ENCODE results near the gene SLC43A1.

DNA sequence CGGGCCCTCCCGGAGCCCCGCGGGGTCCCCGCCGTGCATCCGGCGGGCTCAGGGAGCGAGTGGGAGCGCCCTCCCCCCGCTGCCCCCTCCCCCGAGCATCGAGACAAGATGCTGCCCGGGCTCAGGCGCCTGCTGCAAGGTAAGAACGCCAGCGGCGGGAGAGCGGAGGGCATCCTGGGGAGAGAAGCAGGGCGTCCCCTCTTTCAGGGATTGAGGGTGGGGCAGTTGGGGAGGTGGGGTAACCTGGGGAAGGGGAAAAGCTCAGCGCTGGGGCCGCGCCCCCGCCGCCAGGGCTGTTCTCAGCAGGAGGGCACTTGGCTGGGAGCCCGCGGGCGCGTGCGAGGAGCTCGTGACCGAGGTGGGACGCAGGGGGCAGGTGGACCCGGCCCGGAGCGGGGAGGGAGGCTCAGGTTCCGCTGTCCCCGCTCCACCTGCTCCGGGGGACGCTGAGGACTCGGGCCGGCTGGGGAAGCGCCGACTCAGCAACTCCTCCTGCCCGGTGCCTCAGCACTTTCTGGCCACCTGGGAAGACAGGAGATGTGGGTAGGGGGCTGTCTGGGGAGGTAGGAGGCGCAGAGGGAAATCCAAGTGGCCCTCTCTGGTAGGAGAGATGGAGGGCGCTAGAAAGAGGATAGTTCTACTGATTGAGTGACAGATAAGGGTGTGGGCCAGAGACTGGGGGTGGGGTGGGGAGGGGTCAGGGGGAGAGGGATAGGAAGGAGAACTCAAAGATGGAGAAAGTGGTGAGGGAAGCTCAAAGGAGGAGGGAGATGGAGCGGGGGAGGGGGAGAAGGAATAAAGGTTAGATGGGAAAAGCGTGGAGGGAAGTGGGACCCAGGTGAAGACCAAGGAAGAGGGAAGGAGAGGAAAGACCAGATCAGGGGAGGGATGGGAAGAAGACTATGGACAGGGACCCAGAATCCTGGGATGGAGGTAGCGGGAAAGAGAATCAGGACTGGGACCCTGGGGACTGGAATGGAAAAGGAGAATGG, 54.4 kb downstream of the SLC43A1 start:
- TF ChIP-seq, protein P1, sequence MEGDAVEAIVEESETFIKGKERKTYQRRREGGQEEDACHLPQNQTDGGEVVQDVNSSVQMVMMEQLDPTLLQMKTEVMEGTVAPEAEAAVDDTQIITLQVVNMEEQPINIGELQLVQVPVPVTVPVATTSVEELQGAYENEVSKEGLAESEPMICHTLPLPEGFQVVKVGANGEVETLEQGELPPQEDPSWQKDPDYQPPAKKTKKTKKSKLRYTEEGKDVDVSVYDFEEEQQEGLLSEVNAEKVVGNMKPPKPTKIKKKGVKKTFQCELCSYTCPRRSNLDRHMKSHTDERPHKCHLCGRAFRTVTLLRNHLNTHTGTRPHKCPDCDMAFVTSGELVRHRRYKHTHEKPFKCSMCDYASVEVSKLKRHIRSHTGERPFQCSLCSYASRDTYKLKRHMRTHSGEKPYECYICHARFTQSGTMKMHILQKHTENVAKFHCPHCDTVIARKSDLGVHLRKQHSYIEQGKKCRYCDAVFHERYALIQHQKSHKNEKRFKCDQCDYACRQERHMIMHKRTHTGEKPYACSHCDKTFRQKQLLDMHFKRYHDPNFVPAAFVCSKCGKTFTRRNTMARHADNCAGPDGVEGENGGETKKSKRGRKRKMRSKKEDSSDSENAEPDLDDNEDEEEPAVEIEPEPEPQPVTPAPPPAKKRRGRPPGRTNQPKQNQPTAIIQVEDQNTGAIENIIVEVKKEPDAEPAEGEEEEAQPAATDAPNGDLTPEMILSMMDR (IDR thresholded peaks at IDR 0.05), result no peak
- TF ChIP-seq POLR2A (IDR thresholded peaks at IDR 0.05), result no peak
